GM15510 (cell line): Measurements from ENCODE around the gene CERS6.

ENCODE experiments used
- POLR2A ChIP-seq: IDR thresholded peaks from 3 replicates; pipeline ENCODE4 v1.6.1; 2011; ENCODE audit warnings: borderline replicate concordance; ENCODE audit not compliant: insufficient read length; ENCODE audit errors: extremely low read depth

Gene CERS6

DNA sequence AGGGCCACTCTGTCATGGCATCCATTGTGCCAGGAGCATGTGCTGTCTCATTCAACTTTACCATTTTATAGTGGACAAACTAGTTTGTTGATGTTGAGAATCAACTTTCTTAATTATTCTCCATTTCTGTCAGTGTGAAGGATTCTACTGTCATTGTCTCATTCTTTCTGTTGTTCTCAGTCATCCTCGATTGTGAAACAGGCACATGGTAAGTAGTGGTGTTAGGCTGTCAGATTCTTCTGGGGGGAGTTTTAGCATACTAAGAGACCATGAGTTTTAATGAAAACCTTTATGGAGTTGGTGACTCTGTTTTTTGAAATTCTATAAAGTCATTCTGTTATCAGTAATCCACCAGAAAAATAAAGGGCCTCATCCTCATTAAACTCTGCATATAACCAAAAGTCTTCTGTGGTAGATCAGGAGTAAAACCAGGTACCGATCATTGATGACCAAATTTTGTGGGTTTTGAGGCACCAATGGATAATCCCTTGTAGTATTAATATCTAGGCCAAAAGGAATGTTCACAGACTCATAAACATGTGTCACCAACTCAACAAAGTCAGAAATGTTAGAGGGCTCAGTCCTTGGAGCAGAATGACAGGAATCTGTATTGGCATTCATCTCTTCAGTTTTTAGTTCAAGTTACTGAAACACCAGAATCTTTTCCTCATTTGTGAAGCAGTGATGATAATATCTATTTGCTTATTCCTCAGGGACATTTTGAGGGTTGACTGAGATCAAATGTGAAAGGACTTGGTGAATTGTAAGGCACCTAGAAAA is 73.2 kb downstream of the CERS6 start:
- TF ChIP-seq POLR2A: no peak

DNA sequence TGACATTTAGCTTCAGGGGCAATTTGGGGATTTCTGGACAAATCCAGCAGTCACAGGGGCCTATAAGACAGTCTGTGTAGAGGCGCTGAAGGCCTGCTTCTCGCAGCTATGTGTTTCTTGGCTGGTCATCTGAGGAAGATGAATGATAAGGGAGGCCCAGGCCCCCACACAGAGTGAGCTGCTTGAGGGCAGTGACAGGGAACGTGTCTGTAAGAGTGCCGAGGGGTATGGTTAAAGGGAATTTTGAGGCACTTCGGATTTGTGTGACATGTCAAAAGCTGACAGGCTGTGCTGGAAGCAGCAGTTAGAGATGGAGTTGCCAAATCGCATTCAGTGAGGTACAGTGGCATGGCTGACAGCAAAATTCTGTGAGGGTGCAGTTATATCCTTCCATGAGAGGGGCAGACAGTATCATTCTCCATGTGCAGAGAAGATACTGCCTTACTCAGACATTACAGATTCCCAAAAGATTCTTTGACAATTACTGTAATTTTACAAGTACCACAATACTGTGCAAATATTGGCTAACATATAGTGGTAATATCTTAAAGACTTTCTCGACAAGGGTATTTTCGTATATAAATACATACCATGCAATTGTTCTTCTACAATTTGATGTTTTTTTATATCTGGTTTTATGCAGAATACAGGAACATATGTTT is 74.0 kb downstream of the CERS6 start:
- no peak for TF ChIP-seq POLR2A

DNA sequence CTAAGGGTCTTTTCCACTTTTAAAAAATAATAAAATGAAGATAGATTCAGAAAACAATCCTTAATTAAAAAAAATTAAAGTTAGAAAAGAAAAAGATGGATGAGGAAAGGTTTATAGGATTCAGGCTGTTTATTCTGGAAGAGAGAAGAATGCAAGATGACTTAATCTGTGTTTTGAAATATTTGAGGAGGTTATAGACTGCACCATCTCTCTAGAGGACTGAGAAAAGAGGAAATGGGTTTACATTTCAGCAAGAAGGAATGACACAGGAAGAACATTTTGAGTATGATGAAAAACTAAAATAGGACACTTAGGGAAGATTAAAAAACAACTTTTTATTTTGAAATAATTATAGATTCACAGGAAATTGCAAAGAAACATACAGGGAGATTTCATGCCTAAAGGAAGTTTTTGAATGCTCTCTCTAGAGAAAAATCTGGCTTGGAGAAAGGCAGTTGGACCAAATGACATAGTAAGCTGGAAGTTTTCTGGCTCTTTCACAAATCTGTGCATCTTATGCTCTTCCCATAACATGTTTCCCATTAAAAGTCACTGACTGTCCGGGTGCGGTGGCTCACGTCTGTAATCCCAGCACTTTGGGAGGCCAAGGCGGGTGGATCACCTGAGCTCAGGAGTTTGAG is 75.0 kb downstream of the CERS6 start:
- no peak for TF ChIP-seq POLR2A

DNA sequence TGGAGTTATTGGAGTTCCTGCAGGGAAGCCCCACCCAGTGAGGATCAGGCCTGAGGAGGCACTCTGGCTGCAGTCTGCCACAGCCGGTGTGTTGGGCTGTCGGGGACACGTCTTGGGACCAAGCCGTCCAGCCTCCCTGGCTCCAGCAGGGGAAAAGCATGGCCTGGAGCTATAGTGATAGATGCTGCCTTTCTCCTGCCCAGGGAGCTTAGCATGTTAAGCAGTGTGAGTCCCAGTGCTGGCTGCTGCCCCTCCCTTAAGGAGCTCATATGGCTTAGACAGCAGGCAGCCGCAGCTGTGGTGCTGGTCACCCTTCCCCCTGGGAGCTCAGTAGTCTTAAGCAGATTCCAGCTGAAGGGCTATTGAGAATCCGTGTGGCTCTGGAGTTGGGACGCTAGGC is 78.9 kb downstream of the CERS6 start:
- TF ChIP-seq POLR2A: no peak

DNA sequence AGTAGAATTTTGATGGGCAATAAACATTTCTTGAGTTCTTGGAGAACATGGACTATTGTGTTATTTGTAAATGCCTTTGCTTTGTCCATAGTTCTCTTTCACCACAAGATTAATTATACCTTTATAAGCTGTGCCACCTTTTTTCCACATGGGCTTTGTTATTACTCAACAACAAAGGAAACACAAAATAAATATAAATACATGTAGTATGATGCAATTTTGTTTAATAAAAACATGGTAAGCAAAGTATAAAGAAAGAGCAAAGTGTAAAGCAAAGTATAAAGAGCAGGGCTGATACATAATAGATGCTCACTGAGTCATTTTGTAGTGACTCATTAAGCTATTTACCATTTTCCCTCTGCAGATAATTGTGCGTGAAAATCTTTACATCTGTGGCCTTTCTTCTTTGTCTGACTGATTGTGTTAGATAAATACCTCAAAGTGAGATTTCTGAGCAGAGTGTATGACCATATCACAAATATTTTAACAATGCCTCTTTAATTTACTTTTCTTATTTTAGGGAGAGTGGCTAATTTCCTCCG is 80.9 kb downstream of the CERS6 start:
- no peak for TF ChIP-seq POLR2A

DNA sequence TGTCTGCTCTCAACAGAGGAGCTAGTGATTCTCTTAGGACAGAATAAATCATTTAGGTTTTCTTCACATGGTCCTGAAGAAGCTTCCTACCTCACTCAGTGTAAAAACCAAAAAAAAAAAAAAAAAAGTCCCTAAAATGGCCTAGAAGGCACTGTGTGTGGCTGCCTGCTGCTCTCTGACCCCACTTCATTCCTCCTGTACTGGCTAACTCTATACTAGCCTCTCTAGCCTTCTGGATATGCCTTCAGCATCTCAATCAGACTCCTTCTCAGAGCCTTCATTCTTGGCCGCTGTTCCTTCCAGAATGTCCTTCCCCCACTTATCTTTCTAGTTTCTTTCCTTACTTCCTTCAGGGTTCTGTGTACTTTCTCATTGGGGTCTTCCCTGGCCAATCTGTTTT is 82.1 kb downstream of the CERS6 start:
- no peak for TF ChIP-seq POLR2A

DNA sequence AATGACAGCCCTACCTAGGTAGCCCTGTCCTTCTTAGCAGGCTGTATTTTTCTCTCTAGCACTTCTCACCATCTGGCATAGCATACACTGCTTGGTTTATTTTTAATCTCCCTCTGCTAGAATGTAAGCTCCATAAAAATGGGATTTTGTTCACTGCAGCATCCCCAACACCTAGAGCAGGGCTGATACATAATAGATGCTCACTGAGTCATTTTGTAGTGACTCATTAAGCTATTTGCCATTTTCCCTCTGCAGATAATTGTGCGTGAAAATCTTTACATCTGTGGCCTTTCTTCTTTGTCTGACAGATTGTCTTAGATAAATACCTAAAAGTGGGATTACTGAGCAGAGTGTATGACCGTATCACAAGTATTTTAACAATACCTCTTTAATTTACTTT is 82.5 kb downstream of the CERS6 start:
- no peak for TF ChIP-seq POLR2A

DNA sequence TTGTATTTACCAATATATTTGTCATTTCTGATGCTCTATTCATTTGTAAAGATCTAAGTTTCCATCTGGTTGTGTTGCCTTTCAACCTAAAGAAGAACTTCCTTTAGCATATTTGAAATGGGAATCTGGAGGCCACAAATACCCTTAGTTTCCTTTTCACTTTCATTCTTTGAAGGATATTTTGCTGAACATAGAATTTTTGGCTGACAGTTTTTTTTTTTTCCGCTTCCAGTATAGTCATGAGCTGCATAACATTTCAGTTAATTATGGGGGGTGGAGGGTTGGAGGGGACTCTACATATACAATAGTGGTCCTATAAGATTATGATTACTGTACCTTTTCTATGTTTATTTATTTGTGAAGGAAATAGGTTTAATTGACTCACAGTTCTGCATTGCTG is 83.9 kb downstream of the CERS6 start:
- TF ChIP-seq POLR2A: no peak

DNA sequence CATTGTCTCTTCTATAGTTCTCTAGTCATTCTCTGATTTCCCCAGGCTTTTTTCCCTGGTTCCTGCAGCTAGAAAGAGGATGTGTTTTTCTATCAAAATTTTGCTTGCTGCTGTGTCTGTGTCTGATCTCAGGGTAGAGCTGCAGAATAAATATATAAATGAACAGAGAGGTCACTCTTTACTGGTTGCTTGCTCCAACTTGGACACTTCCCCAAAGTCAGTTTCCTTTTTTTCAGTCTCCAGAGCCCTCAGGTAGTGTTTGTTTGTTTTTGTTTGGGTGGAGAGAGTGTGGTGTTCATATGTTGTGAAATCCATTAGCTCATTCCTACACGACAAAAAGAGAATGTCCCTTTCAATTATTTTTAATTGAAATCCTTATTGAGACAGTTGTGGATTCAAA is 85.8 kb downstream of the CERS6 start:
- TF ChIP-seq POLR2A: no peak

DNA sequence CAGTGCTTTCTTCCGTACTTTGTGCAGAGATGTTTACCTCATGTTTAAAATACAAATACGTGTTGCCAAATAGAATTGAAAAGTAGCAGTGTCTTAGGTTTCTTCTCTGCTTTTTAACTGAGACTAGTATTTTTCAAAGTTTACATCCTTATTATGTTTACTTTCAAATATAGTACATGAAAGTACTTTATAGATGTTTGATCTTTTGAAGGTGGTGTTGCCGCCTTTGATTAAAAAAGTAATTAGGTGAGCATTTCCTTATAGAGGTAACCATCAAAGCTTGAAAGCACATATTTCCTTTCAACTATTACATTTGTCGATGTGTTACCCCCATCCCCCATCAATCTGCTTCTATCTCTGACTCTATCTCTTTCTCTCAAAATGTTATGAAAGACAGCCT is 87.0 kb downstream of the CERS6 start:
- TF ChIP-seq POLR2A: no peak

DNA sequence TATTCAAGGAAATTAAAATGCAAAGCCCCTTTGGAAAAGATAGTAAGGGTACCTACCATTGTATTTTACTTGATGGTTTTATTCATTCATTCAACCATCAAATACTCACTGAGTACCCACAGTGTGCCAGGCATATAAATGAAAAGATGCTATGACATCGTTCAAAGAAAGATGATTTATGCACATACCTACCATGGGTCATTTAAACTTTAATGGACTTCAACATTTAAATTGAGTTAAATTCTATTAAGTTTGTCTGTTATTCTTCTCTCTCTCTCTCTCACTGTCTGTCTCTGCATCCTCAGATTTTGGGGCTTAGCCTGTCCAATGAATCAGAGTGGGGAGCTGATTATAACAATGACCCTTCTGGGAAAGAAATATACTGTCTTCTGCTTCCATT is 87.9 kb downstream of the CERS6 start:
- no peak for TF ChIP-seq POLR2A

DNA sequence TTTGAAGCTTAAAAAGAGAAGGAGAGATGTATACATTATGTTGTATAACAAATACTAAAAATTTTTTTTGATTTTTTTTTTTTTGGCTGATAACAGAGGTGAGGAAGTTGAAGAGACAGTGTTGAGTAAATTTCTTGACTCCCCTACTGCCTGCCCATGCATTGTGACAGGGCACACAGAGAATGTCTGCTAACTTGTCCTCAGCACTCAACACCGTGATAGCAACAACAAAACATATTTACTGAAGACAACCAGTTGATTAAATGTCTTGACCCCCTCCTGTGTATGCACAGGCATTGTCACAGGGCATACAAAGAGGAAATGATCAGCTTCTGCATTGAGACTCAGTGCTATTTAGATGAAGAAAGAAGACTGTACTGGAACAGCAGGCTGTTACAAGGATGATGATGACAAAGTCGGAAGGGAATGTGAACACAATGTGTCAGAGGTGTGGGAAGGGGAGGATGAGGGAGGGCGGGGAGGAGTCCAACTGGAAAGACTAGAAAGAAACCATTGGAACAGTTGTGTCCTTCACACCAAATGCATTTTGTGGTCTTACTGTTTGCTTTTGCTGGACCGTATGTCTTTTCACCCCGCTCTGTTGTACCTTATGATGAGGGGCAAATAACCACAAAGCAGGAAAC is 89.5 kb downstream of the CERS6 start:
- no peak for TF ChIP-seq POLR2A

DNA sequence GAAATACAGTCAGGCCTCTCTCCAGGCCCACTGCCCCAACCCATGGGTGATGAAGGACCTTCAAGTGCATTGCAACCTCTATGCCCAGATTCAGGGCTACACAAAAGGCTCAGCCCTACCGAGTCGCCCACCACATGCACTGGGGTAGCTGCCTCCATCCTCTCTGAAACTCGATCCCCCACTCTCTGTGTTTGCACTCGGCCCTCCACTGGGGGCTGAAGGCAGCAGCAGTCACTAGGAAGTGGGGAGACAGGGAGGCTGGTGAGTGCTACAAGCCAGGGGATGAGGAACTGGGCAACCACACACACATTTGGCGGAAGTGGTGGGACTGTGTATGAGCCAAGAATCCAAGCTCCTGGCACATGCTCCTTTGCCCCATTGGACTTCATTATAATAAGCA is 94.6 kb downstream of the CERS6 start:
- no peak for TF ChIP-seq POLR2A

DNA sequence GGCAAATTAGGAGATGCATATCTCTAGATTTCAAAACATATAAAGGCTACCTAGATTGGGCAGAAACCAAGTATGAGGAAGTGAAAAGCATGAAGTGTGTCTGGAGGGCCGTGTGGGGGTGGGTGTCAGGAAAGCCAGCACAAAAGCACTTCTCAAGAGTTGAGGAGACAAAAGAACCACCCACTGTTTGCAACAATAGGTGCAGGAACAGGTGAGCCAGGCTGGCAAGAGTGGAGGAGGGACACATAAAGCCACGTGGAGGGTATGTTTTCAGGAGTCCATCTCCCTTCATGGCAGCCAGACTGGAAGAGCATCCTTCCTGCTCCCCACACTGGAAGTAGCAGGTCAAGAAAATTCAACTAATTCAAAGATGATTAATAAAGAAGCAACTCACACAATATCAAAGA is 96.4 kb downstream of the CERS6 start:
- no peak for TF ChIP-seq POLR2A

DNA sequence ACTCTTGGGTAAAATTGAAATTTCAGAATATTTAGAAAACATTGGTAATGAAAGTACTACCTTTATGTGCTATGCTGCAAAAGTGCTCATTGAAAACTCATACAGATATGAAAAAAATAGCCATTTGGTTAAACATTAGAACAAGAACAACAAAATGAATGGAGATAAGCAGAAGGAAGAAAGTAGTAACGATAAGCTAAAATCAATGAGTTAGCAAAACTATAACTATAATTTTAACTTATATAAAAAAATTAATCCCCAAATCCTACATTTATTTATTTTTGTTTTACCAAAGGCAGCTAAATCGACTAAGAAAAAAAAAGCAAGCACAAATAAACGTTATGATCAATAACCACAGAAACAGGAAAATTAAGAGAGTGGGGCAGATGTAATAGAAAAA is 99.2 kb downstream of the CERS6 start:
- TF ChIP-seq POLR2A: no peak
